Liver (tissue), 3 donors: ENCODE results near the gene HIVEP2.

Experiments used
- EGR1 ChIP-seq, 2 donors: IDR thresholded peaks; 2 replicates each; pipeline ENCODE4 v1.6.1; 2016 to 2018; ENCODE audit warnings: antibody characterized with exemption in 2 of 2, low read depth in 2 of 2
- GABPA ChIP-seq, 2 donors: IDR thresholded peaks in 1 of 2; conservative IDR thresholded peaks in 1 of 2; 2 replicates each; pipeline ENCODE4 v1.6.1; 2016; ENCODE audit warnings: antibody characterized with exemption in 2 of 2, mild to moderate bottlenecking in 1 of 2, moderate library complexity in 1 of 2
- HNF4G ChIP-seq: IDR thresholded peaks from 2 replicates; pipeline ENCODE4 v1.6.1; 2016; ENCODE audit warnings: antibody characterized with exemption
- NR2F2 ChIP-seq: IDR thresholded peaks from 2 replicates; pipeline ENCODE4 v1.6.1; 2016; ENCODE audit warnings: antibody characterized with exemption
- RAD21 ChIP-seq, 2 donors: IDR thresholded peaks; 2 replicates each; pipeline ENCODE4 v1.6.1; 2016; ENCODE audit warnings: antibody characterized with exemption in 2 of 2, mild to moderate bottlenecking in 2 of 2
- RXRA ChIP-seq, 2 donors: IDR thresholded peaks; 2 replicates each; pipeline ENCODE4 v1.6.1; 2017 to 2018; ENCODE audit warnings: antibody characterized with exemption in 2 of 2, mild to moderate bottlenecking in 1 of 2
- SP1 ChIP-seq: IDR thresholded peaks from 2 replicates; pipeline ENCODE4 v1.6.1; 2018; ENCODE audit warnings: antibody characterized with exemption, mild to moderate bottlenecking
- TAF1 ChIP-seq: conservative IDR thresholded peaks from 2 replicates; pipeline ENCODE4 v1.6.1; 2016; ENCODE audit warnings: antibody characterized with exemption, mild to moderate bottlenecking
- YY1 ChIP-seq: IDR thresholded peaks from 2 replicates; pipeline ENCODE4 v1.6.1; 2016; ENCODE audit warnings: antibody characterized with exemption, mild to moderate bottlenecking
- TF ChIP-seq, protein P1 (sequence below): fragments of 150-350 bp; IDR thresholded peaks from 2 replicates; pipeline ENCODE4 v1.5.1; 2017; ENCODE audit warnings: improper control_type of control experiment, low read depth, low read length; ENCODE audit not compliant: missing input control
- TF ChIP-seq, protein P2 (sequence below): IDR thresholded peaks from 2 replicates; pipeline ENCODE4 v1.6.1; 2016; ENCODE audit warnings: antibody characterized with exemption, mild to moderate bottlenecking
- TF ChIP-seq, protein P3 (sequence below): IDR thresholded peaks from 2 replicates; pipeline ENCODE4 v1.6.1; 2016; ENCODE audit warnings: antibody characterized with exemption
- TF ChIP-seq, protein P4 (sequence below): IDR thresholded peaks from 2 replicates; pipeline ENCODE4 v1.6.1; 2016; ENCODE audit warnings: antibody characterized with exemption
- TF ChIP-seq, protein P5 (sequence below): IDR thresholded peaks from 2 replicates; pipeline ENCODE4 v1.6.1; 2016; ENCODE audit warnings: antibody characterized with exemption
- donor health status: healthy.
- donor health status: healthy.

DNA sequence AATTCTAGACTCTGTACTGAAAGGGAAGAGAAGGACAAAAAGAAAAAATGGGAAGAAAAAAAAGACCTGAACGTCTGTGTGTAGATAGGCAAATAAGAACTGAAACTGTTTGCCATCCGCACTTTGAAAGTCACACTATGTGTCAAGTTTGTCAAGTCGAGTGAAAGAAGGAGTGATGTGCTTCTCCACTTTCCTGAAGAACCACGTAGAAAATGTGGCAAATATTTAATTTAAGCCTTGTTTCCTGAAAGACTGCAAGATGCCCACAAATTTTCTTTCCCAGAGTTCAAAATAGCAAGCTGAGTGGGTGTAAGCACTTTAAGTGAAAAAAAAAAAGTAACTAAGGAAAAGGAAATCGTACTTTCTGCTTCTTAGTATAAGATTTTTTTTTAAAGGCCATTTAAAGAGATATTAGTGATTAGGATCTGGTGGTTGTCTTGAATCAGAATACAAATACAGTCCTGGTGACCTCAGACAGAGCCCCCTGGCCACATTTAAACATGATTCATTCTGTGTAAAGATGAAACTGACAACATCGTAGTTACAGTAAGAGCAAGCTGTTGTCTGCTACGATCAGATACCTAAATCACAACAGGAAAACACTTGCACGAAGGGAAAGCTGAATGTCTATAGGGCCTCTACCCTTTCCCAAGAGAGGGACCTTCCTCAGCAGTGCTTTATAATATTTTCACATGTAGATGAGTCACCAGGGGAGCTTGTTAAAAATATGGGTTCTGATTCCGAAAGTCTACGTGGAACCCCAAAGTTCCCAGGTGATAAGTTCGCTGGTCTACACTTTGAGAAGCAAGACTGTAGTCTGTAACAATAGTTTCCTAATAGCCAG, 102.3 kb downstream of the HIVEP2 start:
- TF ChIP-seq, protein P1, sequence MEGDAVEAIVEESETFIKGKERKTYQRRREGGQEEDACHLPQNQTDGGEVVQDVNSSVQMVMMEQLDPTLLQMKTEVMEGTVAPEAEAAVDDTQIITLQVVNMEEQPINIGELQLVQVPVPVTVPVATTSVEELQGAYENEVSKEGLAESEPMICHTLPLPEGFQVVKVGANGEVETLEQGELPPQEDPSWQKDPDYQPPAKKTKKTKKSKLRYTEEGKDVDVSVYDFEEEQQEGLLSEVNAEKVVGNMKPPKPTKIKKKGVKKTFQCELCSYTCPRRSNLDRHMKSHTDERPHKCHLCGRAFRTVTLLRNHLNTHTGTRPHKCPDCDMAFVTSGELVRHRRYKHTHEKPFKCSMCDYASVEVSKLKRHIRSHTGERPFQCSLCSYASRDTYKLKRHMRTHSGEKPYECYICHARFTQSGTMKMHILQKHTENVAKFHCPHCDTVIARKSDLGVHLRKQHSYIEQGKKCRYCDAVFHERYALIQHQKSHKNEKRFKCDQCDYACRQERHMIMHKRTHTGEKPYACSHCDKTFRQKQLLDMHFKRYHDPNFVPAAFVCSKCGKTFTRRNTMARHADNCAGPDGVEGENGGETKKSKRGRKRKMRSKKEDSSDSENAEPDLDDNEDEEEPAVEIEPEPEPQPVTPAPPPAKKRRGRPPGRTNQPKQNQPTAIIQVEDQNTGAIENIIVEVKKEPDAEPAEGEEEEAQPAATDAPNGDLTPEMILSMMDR = no peak
- TF ChIP-seq YY1 = no peak
- TF ChIP-seq, protein P2, sequence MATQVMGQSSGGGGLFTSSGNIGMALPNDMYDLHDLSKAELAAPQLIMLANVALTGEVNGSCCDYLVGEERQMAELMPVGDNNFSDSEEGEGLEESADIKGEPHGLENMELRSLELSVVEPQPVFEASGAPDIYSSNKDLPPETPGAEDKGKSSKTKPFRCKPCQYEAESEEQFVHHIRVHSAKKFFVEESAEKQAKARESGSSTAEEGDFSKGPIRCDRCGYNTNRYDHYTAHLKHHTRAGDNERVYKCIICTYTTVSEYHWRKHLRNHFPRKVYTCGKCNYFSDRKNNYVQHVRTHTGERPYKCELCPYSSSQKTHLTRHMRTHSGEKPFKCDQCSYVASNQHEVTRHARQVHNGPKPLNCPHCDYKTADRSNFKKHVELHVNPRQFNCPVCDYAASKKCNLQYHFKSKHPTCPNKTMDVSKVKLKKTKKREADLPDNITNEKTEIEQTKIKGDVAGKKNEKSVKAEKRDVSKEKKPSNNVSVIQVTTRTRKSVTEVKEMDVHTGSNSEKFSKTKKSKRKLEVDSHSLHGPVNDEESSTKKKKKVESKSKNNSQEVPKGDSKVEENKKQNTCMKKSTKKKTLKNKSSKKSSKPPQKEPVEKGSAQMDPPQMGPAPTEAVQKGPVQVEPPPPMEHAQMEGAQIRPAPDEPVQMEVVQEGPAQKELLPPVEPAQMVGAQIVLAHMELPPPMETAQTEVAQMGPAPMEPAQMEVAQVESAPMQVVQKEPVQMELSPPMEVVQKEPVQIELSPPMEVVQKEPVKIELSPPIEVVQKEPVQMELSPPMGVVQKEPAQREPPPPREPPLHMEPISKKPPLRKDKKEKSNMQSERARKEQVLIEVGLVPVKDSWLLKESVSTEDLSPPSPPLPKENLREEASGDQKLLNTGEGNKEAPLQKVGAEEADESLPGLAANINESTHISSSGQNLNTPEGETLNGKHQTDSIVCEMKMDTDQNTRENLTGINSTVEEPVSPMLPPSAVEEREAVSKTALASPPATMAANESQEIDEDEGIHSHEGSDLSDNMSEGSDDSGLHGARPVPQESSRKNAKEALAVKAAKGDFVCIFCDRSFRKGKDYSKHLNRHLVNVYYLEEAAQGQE = no peak
- TF ChIP-seq EGR1 (IDR thresholded peaks at IDR 0.05; ENCODE audit: low read depth in 2 of 2) = no peak
- TF ChIP-seq SP1 = no peak
- no peak for TF ChIP-seq RXRA (IDR thresholded peaks at IDR 0.05)
- no peak for TF ChIP-seq RAD21 (IDR thresholded peaks at IDR 0.05)
- TF ChIP-seq HNF4G = no peak
- TF ChIP-seq, protein P3, sequence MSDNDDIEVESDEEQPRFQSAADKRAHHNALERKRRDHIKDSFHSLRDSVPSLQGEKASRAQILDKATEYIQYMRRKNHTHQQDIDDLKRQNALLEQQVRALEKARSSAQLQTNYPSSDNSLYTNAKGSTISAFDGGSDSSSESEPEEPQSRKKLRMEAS = no peak
- TF ChIP-seq TAF1 = no peak
- TF ChIP-seq, protein P4, sequence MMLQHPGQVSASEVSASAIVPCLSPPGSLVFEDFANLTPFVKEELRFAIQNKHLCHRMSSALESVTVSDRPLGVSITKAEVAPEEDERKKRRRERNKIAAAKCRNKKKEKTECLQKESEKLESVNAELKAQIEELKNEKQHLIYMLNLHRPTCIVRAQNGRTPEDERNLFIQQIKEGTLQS = no peak
- TF ChIP-seq NR2F2 = no peak
- no peak for TF ChIP-seq GABPA (IDR thresholded peaks at IDR 0.05 in 1 of 2, conservative IDR thresholded peaks at IDR 0.05 in 1 of 2)
- TF ChIP-seq, protein P5, sequence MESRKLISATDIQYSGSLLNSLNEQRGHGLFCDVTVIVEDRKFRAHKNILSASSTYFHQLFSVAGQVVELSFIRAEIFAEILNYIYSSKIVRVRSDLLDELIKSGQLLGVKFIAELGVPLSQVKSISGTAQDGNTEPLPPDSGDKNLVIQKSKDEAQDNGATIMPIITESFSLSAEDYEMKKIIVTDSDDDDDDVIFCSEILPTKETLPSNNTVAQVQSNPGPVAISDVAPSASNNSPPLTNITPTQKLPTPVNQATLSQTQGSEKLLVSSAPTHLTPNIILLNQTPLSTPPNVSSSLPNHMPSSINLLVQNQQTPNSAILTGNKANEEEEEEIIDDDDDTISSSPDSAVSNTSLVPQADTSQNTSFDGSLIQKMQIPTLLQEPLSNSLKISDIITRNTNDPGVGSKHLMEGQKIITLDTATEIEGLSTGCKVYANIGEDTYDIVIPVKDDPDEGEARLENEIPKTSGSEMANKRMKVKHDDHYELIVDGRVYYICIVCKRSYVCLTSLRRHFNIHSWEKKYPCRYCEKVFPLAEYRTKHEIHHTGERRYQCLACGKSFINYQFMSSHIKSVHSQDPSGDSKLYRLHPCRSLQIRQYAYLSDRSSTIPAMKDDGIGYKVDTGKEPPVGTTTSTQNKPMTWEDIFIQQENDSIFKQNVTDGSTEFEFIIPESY = no peak
